ACC112 (cell line): ENCODE results near the gene SOX10.

Experiments used
- H2AFZ ChIP-seq: fragments of 200-600 bp; sonication (generic); one replicate; pipeline ENCODE4 v1.6.0; 2017; ENCODE audit warnings: antibody characterized with exemption, low read length; ENCODE audit not compliant: unreplicated experiment
- H3K27ac ChIP-seq: fragments of 200-600 bp; sonication (generic); 2 replicates; pipeline ENCODE4 v1.5.1; 2014; ENCODE audit warnings: low read depth, mild to moderate bottlenecking, antibody characterized with exemption, low read length, moderate library complexity
- H3K27me3 ChIP-seq: fragments of 200-600 bp; sonication (generic); 2 replicates; pipeline ENCODE4 v1.6.1; 2014; ENCODE audit warnings: mild to moderate bottlenecking, antibody characterized with exemption, low read length, moderate library complexity, mixed read lengths; ENCODE audit not compliant: insufficient read depth
- H3K36me3 ChIP-seq: fragments of 200-600 bp; sonication (generic); 2 replicates; pipeline ENCODE4 v1.6.1; 2016; ENCODE audit warnings: mild to moderate bottlenecking, antibody characterized with exemption, low read length, moderate library complexity, mixed read lengths; ENCODE audit not compliant: insufficient read depth
- H3K4me1 ChIP-seq: fragments of 200-600 bp; sonication (generic); one replicate; pipeline ENCODE4 v1.6.1; 2016; ENCODE audit warnings: low read length, mixed read lengths; ENCODE audit not compliant: insufficient read depth, unreplicated experiment, control insufficient read depth
- H3K4me3 ChIP-seq: fragments of 200-600 bp; sonication (generic); 2 replicates; pipeline ENCODE4 v1.5.1; 2014; ENCODE audit warnings: mild to moderate bottlenecking, low read depth, low read length
- H3K79me2 ChIP-seq: fragments of 200-600 bp; sonication (generic); one replicate; pipeline ENCODE4 v1.6.0; 2016; ENCODE audit warnings: low read length; ENCODE audit not compliant: control insufficient read depth, unreplicated experiment, insufficient read depth

The SOX10 gene

DNA sequence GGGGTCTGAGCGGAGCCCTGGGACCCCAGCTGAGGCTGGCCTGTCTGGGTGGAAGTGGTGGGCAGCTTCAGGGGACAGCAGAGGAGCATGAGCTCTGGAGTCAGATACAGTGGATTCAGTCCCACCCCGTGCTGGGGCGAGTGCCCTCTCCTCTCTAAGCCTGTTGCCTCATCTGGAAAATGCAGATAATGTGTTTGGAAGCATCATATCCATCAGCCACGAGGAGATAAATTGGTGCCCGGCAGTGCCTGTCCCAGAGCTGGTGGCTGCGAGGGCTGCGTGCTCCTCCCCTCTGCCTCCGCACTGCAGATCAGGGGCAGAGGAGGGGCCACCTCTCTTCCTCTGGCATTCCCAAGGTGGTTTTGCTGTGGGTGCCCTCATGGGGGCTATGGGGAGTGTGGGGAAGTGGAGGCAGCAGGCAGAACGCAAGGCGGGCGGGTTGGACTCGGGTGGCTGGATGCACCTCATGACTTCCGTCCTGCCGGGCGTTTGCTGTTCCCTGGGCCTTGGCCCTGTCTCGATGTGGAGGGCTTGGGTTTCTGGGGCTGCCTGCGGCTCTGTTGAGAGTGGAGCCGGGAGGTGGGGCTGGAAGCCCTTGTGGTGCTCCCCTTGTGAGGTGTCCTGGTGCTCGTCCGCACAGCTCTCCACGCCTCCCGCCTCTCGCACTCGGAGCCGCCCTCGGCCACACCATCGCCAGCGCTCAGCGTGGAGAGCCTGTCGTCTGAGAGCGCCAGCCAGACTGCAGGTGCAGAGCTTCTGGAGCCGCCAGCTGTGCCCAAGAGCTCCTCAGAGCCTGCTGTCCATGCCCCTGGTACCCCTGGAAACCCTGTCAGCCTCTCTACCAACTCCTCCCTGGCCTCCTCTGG, 57.4 kb downstream of the SOX10 start:
- Histone ChIP-seq H3K27ac (no peak overlapping the region), H3K36me3 (no peaks in the 10 kb centered on the region), H3K79me2 (no peaks in the 10 kb centered on the region), H3K4me3 (no peak overlapping the region), H3K4me1 (peaks cover 10% of the 10 kb centered on the region), H3K27me3 (no peaks in the 10 kb centered on the region), H2AFZ (no peak overlapping the region)

DNA sequence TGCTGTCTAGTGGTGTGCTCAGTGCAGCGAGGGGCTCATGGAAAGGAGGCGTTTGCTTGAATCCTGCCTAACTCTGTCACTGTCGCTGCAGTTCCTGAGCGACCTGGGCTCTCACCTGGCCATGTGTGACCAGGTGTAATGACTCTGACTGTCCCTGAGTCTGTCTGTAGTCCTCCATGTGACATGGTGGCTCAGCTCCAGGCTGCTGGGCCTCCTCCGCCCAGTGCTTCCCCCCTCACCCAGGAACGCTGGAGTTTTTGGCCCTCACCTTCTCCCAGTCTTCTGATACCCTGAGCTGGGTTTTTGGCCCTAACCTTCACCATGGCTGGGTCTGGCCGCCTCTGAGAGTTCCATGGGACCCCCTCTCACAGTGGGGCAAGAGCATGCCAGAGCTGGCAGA, 58.0 kb downstream of the SOX10 start:
- Histone ChIP-seq H3K4me3 (no peak overlapping the region), H3K27me3 (no peaks in the 10 kb centered on the region), H3K36me3 (no peaks in the 10 kb centered on the region), H3K27ac (no peak overlapping the region), H2AFZ (no peak overlapping the region), H3K79me2 (no peaks in the 10 kb centered on the region), H3K4me1 (peaks cover 10% of the 10 kb centered on the region)

DNA sequence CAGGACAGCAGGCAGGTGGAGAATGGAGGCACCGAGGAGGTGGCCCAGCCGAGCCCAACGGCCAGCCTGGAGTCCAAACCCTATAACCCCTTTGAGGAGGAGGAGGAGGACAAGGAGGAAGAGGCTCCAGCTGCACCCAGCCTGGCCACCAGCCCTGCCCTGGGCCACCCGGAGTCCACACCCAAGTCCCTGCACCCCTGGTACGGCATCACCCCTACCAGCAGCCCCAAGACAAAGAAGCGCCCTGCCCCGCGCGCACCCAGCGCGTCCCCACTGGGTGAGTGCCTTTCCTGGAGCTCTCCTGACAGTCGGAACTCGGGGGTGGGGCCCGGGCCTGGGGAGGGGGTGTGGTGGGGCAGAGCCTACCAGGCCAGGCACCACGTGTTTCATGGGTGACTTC, 58.6 kb downstream of the SOX10 start:
- Histone ChIP-seq H3K36me3 (no peaks in the 10 kb centered on the region), H3K27ac (no peak overlapping the region), H3K4me1 (peaks cover 5% of the 10 kb centered on the region), H3K79me2 (no peaks in the 10 kb centered on the region), H3K4me3 (no peak overlapping the region), H2AFZ (no peak overlapping the region), H3K27me3 (no peaks in the 10 kb centered on the region)

DNA sequence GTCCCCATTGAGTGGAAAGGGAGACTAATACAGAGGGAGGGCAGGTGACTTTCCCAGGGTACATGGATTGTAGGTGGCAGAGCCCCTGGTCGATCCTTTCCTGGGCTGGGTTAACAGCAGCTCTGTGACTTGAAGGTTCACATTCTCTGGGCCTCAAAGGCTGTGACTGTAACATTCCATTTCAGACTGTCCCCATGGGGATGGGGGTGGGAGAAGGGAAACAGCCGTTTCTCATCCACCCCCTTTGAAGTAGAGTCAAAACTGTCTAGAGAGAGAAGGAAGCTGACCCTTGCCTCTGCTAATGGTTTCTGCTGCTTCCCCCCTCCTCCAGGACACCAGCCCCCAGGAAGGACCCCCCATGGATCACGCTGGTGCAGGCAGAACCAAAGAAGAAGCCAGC, 59.0 kb downstream of the SOX10 start:
- no peak overlapping the region for H2AFZ ChIP-seq
- H3K4me1 ChIP-seq = peaks cover 1% of the 10 kb centered on the region
- no peaks in the 10 kb centered on the region for H3K36me3 ChIP-seq
- H3K4me3 ChIP-seq = no peak overlapping the region
- no peaks in the 10 kb centered on the region for H3K79me2 ChIP-seq
- H3K27me3 ChIP-seq = no peaks in the 10 kb centered on the region
- no peak overlapping the region for H3K27ac ChIP-seq

DNA sequence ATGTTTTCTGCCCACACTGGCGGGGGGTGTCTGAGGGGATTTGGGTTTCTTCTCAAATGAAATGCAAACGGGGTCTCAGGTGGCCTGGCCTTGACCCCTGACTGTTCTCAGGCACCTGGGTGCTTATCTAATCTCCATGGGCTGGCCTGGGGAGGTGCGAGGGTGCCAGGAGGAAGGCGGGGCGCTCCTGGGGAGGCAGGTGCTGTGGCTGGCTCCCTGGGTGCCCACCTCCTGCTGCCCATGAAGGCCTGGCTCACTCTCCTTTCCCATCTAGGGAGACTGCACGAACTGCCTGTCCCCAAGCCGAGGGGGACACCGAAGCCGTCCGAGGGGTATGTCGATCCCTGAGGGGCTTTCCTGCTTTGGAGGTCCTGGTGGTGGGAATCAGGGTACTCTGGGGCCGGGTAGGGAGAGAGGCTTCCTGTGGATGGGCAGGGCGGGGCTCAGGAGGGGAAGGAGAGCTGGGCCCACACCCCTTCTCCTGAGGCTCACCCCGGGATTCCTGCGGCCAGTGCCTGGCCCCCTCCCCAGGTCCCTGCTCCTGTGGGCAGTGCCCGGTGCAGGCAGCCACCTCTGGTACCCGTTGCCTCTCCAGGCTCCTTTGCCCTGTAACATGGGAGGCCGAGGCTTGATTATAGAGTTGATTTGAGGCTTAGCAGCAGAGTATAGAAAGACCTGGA, 59.8 kb downstream of the SOX10 start:
- Histone ChIP-seq H3K27me3 (no peaks in the 10 kb centered on the region), H3K79me2 (no peaks in the 10 kb centered on the region), H3K36me3 (no peaks in the 10 kb centered on the region), H2AFZ (no peak overlapping the region), H3K4me1 (no peaks in the 10 kb centered on the region), H3K4me3 (no peak overlapping the region), H3K27ac (no peak overlapping the region)

DNA sequence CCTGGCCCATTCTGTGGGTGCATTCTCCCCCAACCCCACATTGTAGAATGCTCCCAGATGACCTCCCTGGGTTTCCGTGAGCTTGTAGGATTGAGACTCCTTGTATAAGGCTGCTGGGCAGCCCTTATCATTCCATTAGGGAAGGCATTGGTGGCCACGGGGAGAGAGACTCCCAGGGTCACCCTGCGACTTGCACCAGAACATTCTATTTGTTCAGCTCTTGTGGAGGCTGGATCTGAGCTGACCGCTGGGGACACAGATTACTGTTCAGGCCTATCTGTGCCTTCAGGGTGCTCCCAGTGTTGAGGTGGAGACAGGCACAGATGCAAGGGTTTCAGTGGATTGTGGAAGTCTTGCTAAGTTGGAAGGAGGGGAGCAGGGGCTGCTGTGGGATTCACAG, 60.4 kb downstream of the SOX10 start:
- H3K36me3 ChIP-seq = no peaks in the 10 kb centered on the region
- H3K27me3 ChIP-seq = no peaks in the 10 kb centered on the region
- no peaks in the 10 kb centered on the region for H3K79me2 ChIP-seq
- no peak overlapping the region for H3K27ac ChIP-seq
- H2AFZ ChIP-seq = no peak overlapping the region
- H3K4me3 ChIP-seq = no peak overlapping the region
- no peaks in the 10 kb centered on the region for H3K4me1 ChIP-seq
